Mesenchymal stem cell (in vitro differentiated cells and primary cell): Measurements from ENCODE around the gene PVR.

ENCODE experiments used
- DNase-seq: peaks from one replicate; pipeline ENCODE4 v3.0.0-alpha.2; 2013
- H2AFZ ChIP-seq: one replicate; pipeline ENCODE4 v1.6.1; 2013; ENCODE audit warnings: low read depth, mild to moderate bottlenecking, control low read depth, inconsistent platforms, low read length, moderate library complexity
- H2AK5ac ChIP-seq: 2 replicates; pipeline ENCODE4 v1.6.1; 2013; ENCODE audit warnings: low read length, moderate library complexity, mild to moderate bottlenecking, inconsistent platforms; ENCODE audit not compliant: severe bottlenecking
- H2BK120ac ChIP-seq: one replicate; pipeline ENCODE4 v1.6.1; 2013; ENCODE audit warnings: low read depth, mild to moderate bottlenecking, inconsistent platforms, low read length, moderate library complexity
- H2BK12ac ChIP-seq, 2 experiments: one replicate each; pipeline ENCODE4 v1.6.1; 2013; ENCODE audit warnings: inconsistent platforms in 2 of 2, low read length in 2 of 2, mild to moderate bottlenecking in 2 of 2, moderate library complexity in 2 of 2, control low read depth in 1 of 2
- H2BK15ac ChIP-seq: one replicate; pipeline ENCODE4 v1.6.1; 2013; ENCODE audit warnings: mild to moderate bottlenecking, low read depth, inconsistent platforms; ENCODE audit not compliant: poor library complexity, severe bottlenecking
- H2BK5ac ChIP-seq: 2 replicates; pipeline ENCODE4 v1.6.1; 2013; ENCODE audit warnings: low read depth, mild to moderate bottlenecking, low read length, control low read depth, inconsistent platforms; ENCODE audit not compliant: poor library complexity, severe bottlenecking
- H3K14ac ChIP-seq, 2 experiments: one replicate each; pipeline ENCODE4 v1.6.1; 2013; ENCODE audit warnings: inconsistent platforms in 2 of 2, low read length in 2 of 2, control low read depth in 1 of 2, mild to moderate bottlenecking in 1 of 2, moderate library complexity in 1 of 2
- H3K18ac ChIP-seq, 2 experiments: one replicate each; pipeline ENCODE4 v1.6.1; 2013; ENCODE audit warnings: inconsistent platforms in 2 of 2, low read length in 2 of 2, control low read depth in 1 of 2, low read depth in 1 of 2, mild to moderate bottlenecking in 1 of 2
- H3K23ac ChIP-seq, 2 experiments: one replicate each; pipeline ENCODE4 v1.6.1; 2013; ENCODE audit warnings: inconsistent platforms in 2 of 2, low read length in 2 of 2, mild to moderate bottlenecking in 2 of 2, moderate library complexity in 2 of 2, control low read depth in 1 of 2
- H3K27ac ChIP-seq: 2 replicates; pipeline ENCODE4 v1.5.1; 2013; ENCODE audit warnings: mild to moderate bottlenecking, moderate library complexity, low read length, control low read depth, inconsistent platforms; ENCODE audit not compliant: poor library complexity, severe bottlenecking
- H3K27me3 ChIP-seq, 2 experiments: 2 replicates each; pipeline versions ENCODE4 v1.6.1 to v1.7.0; 2013; ENCODE audit warnings: low read length in 2 of 2, mild to moderate bottlenecking in 2 of 2, moderate library complexity in 2 of 2, control low read depth in 1 of 2, inconsistent platforms in 1 of 2; ENCODE audit not compliant: control insufficient read depth in 1 of 2, insufficient read depth in 1 of 2
- H3K36me3 ChIP-seq, 2 experiments: 2 replicates each; pipeline versions ENCODE4 v1.6.1 to v1.7.0; 2013; ENCODE audit warnings: low read length in 2 of 2, control low read depth in 1 of 2, inconsistent platforms in 1 of 2, low read depth in 1 of 2, mild to moderate bottlenecking in 1 of 2; ENCODE audit not compliant: insufficient read depth in 2 of 2, control insufficient read depth in 1 of 2
- H3K4ac ChIP-seq, 2 experiments: one replicate each; pipeline ENCODE4 v1.6.1; 2013; ENCODE audit warnings: inconsistent platforms in 2 of 2, low read length in 2 of 2, mild to moderate bottlenecking in 2 of 2, moderate library complexity in 2 of 2, control low read depth in 1 of 2, low read depth in 1 of 2
- H3K4me1 ChIP-seq: 2 replicates; pipeline ENCODE4 v1.6.1; 2013; ENCODE audit warnings: low read depth, low read length, control low read depth; ENCODE audit not compliant: control insufficient read depth, insufficient read depth
- H3K4me2 ChIP-seq: 2 replicates; pipeline ENCODE4 v1.6.1; 2013; ENCODE audit warnings: low read length, mild to moderate bottlenecking, inconsistent platforms; ENCODE audit not compliant: poor library complexity, severe bottlenecking
- H3K4me3 ChIP-seq, 2 experiments: 2 replicates each; pipeline versions ENCODE4 v1.5.1 to v1.7.0; 2013; ENCODE audit warnings: low read length in 2 of 2, mild to moderate bottlenecking in 2 of 2, control low read depth in 1 of 2, low read depth in 1 of 2; ENCODE audit not compliant: insufficient read depth in 1 of 2
- H3K79me1 ChIP-seq: replicated peaks from 2 replicates; pipeline ENCODE4 v1.6.1; 2013; ENCODE audit warnings: mild to moderate bottlenecking, control low read depth, low read length, inconsistent platforms; ENCODE audit not compliant: poor library complexity, severe bottlenecking
- H3K9ac ChIP-seq: 2 replicates; pipeline ENCODE4 v1.7.0; 2013; ENCODE audit warnings: mild to moderate bottlenecking, low read length, moderate library complexity
- H3K9me3 ChIP-seq: 2 replicates; pipeline ENCODE4 v1.7.0; 2013; ENCODE audit warnings: mild to moderate bottlenecking, low read length; ENCODE audit not compliant: control insufficient read depth
- H4K8ac ChIP-seq: one replicate; pipeline ENCODE4 v1.6.1; 2013; ENCODE audit warnings: inconsistent platforms, mild to moderate bottlenecking, low read length, moderate library complexity
- H4K91ac ChIP-seq: one replicate; pipeline ENCODE4 v1.6.1; 2013; ENCODE audit warnings: mild to moderate bottlenecking, low read length, inconsistent platforms
- WGBS: methylation state at CpG from one replicate; pipeline ENCODE4 v1.1.7; 2013; ENCODE audit warnings: mixed read lengths; 5-methylcytosine and 5-hydroxymethylcytosine counted together

Gene PVR

GRCh38 chr19:44684892-44685863 lies 41.5 kb downstream of the PVR start:
- H2AFZ ChIP-seq, result no peak overlapping the region
- no peaks in the 10 kb centered on the region for H3K27me3 ChIP-seq
- H3K9me3 ChIP-seq, result no peaks in the 10 kb centered on the region
- no peak overlapping the region for H3K23ac ChIP-seq
- H3K4me1 ChIP-seq, result peaks cover 7% of the 10 kb centered on the region
- WGBS, result 39% methylated on average over 22 of the region's 25 CpGs
- H3K4ac ChIP-seq, result peak overlapping the region in 1 of 2 experiments; percentile 54
- H2BK15ac ChIP-seq, result no peak overlapping the region
- no peak overlapping the region for H3K14ac ChIP-seq
- H3K36me3 ChIP-seq, result peaks cover 0 to 24% of the 10 kb centered on the region in 2 experiments
- H3K4me3 ChIP-seq, result no peak overlapping the region
- H2AK5ac ChIP-seq, result no peak overlapping the region
- peak; percentile 100 for DNase-seq
- H4K8ac ChIP-seq, result peak overlapping the region; percentile 63
- no peak overlapping the region for H3K4me2 ChIP-seq
- H3K79me1 ChIP-seq, result no peaks in the 10 kb centered on the region
- no peak overlapping the region for H2BK5ac ChIP-seq
- H4K91ac ChIP-seq, result peak overlapping the region; percentile 79
- H2BK12ac ChIP-seq, result peak overlapping the region in 1 of 2 experiments; percentile 91
- peak overlapping the region; percentile 73 for H3K9ac ChIP-seq
- H3K27ac ChIP-seq, result no peak overlapping the region
- H3K18ac ChIP-seq, result peak overlapping the region; percentile 37 to 97
- no peak overlapping the region for H2BK120ac ChIP-seq

DNA sequence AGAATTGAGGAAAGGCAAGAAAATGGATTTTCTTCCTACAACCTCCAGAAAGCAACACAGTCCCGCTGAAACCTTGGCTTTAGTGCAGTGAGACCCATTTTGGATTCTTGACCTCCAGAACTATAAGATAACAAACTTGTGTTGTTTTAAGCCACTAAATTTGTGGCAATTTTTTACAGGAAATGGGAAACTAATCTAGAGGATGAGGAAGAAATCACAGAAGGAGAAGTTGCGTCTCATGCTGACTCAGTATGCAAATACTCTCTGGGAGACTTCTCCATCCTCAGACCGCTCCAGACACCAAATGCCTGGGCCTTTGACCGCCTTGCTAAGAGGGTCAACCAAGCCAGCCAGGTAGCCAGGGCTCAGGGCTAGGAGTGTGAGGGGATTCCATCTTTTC lies 42.2 kb downstream of the PVR start:
- H4K8ac ChIP-seq, result no peak overlapping the region
- peak overlapping the region; percentile 54 for H2BK15ac ChIP-seq
- no peak overlapping the region for H2AK5ac ChIP-seq
- H3K4me1 ChIP-seq, result peaks cover 7% of the 10 kb centered on the region
- WGBS, result no CpG with 5 or more reads among the region's 4 CpGs
- H3K4me2 ChIP-seq, result no peak overlapping the region
- H3K9me3 ChIP-seq, result no peaks in the 10 kb centered on the region
- H3K79me1 ChIP-seq, result no peaks in the 10 kb centered on the region
- H2BK12ac ChIP-seq, result no peak overlapping the region
- H3K23ac ChIP-seq, result no peak overlapping the region
- H3K36me3 ChIP-seq, result peaks cover 0 to 17% of the 10 kb centered on the region in 2 experiments
- no peak overlapping the region for H2BK5ac ChIP-seq
- no peak overlapping the region for H3K4me3 ChIP-seq
- H3K27me3 ChIP-seq, result no peaks in the 10 kb centered on the region
- H2AFZ ChIP-seq, result no peak overlapping the region
- peak overlapping the region in 1 of 2 experiments; percentile 54 for H3K4ac ChIP-seq
- H3K9ac ChIP-seq, result no peak overlapping the region
- no peak overlapping the region for H2BK120ac ChIP-seq
- no peak overlapping the region for H3K27ac ChIP-seq
- peak; percentile 72 for DNase-seq
- H4K91ac ChIP-seq, result no peak overlapping the region
- H3K14ac ChIP-seq, result no peak overlapping the region
- H3K18ac ChIP-seq, result peak overlapping the region in 1 of 2 experiments; percentile 10

- Histone ChIP-seq H3K79me1 (no peaks in the 10 kb centered on the region), H3K23ac (no peak overlapping the region), H2BK12ac (peak overlapping the region in 1 of 2 experiments; percentile 68), H2AK5ac (no peak overlapping the region), H3K36me3 (peaks cover 0 to 13% of the 10 kb centered on the region in 2 experiments), H3K9me3 (no peaks in the 10 kb centered on the region), H2AFZ (no peak overlapping the region), H3K18ac (no peak overlapping the region), H3K4me3 (no peak overlapping the region), H3K9ac (no peak overlapping the region), H4K91ac (no peak overlapping the region), H2BK120ac (no peak overlapping the region), H3K27me3 (no peaks in the 10 kb centered on the region), H4K8ac (no peak overlapping the region), H2BK15ac (peak overlapping the region; percentile 6), H3K4me1 (peaks cover 12% of the 10 kb centered on the region), H3K14ac (no peak overlapping the region), H3K27ac (no peak overlapping the region), H3K4me2 (no peak overlapping the region), H3K4ac (peak overlapping the region in 1 of 2 experiments; percentile 28), H2BK5ac (no peak overlapping the region)
- 90% methylated on average over 4 of the region's 4 CpGs for WGBS
- DNase-seq, result no peak
Observed at GRCh38 chr19:44686896-44687295, 43.2 kb downstream of the PVR start.

- H4K91ac ChIP-seq, result peak overlapping the region; percentile 64
- H2BK120ac ChIP-seq, result no peak overlapping the region
- peak overlapping the region in 1 of 2 experiments; percentile 33 for H2BK12ac ChIP-seq
- peaks cover 17% of the 10 kb centered on the region for H3K4me1 ChIP-seq
- 91% methylated on average over 7 of the region's 7 CpGs for WGBS
- no peak overlapping the region for H3K4me3 ChIP-seq
- no peak overlapping the region for H2BK15ac ChIP-seq
- no peak overlapping the region for H3K23ac ChIP-seq
- H3K4me2 ChIP-seq, result no peak overlapping the region
- H3K79me1 ChIP-seq, result no peaks in the 10 kb centered on the region
- no peak for DNase-seq
- no peak overlapping the region for H2AFZ ChIP-seq
- H3K27ac ChIP-seq, result no peak overlapping the region
- H3K27me3 ChIP-seq, result no peaks in the 10 kb centered on the region
- no peak overlapping the region for H2BK5ac ChIP-seq
- no peak overlapping the region for H3K9ac ChIP-seq
- no peak overlapping the region for H2AK5ac ChIP-seq
- H3K9me3 ChIP-seq, result no peaks in the 10 kb centered on the region
- H4K8ac ChIP-seq, result no peak overlapping the region
- H3K14ac ChIP-seq, result no peak overlapping the region
- no peak overlapping the region for H3K18ac ChIP-seq
- H3K36me3 ChIP-seq, result peaks cover 0 to 8% of the 10 kb centered on the region in 2 experiments
- H3K4ac ChIP-seq, result no peak overlapping the region
Observed at GRCh38 chr19:44687888-44688287, 44.2 kb downstream of the PVR start.
